ENCODE measurements around the gene ATP2B2. TPM values are rescaled to one million over a fixed set of nuclear protein-coding genes. Genes with fewer than 3 reads are reported as not detected.

The ATP2B2 gene
- total RNA-seq, 1 experiment from 2014 or later, result not detected

GRCh38 chr3:10312861-10313260 is 192.5 kb downstream of the ATP2B2 start:
- H3K4me3 ChIP-seq (replicated peaks in 1 of 2; ENCODE audit: low read depth in 1 of 2, low read length in 2 of 2), result no peak overlapping the region
- ATAC-seq (no peak), DNase-seq (ENCODE audit: low read depth, low spot score) (no peak)
- intact Hi-C loops (cut with micrococcal nuclease), result no loop called here
- no peaks in the 10 kb centered on the region for H3K4me1 ChIP-seq (ENCODE audit: control insufficient read depth in 1 of 2, insufficient read depth in 2 of 2, low read length in 2 of 2)
- H3K9me2 ChIP-seq (ENCODE audit: insufficient read depth), result no peaks in the 10 kb centered on the region
- no peak overlapping the region for H2AFZ ChIP-seq (ENCODE audit: low read depth, low read length, poor library complexity, severe bottlenecking)
- H3K9ac ChIP-seq (ENCODE audit: low read length), result no peak overlapping the region
- no peaks in the 10 kb centered on the region for H3K9me3 ChIP-seq (ENCODE audit: control insufficient read depth in 1 of 2, insufficient read depth in 1 of 2, low read depth in 1 of 2, low read length in 2 of 2)
- RAD21 ChIA-PET (ENCODE audit: low non-redundant PET in 1 of 2, low total read pairs in 2 of 2, uncharacterized antibody in 2 of 2, unreplicated experiment in 2 of 2), result no interaction called here
- H3K36me3 ChIP-seq (ENCODE audit: control insufficient read depth in 1 of 2, insufficient read depth in 2 of 2, low read length in 2 of 2), result peaks cover 60 to 74% of the 10 kb centered on the region in 2 experiments
- no peak overlapping the region for H3K4me2 ChIP-seq (ENCODE audit: low read length)
- POLR2A ChIA-PET, result no interaction called here
- BruUV-seq (replicated peaks), result no TSS peak
- no peaks in the 10 kb centered on the region for H3K27me3 ChIP-seq (ENCODE audit: insufficient read depth, low read length)
- peaks cover 9% of the 10 kb centered on the region for H3K79me2 ChIP-seq (ENCODE audit: insufficient read depth, low read length)
- H4K20me1 ChIP-seq (ENCODE audit: insufficient read depth), result no peaks in the 10 kb centered on the region
- H3K27ac ChIP-seq (ENCODE audit: low read depth, low read length), result no peak overlapping the region
- CTCF ChIA-PET, result no interaction called here
- TF ChIP-seq SIN3A (IDR thresholded peaks at IDR 0.05; ENCODE audit: low read depth) (no peak), CBX3 (IDR thresholded peaks at IDR 0.05; ENCODE audit: low read depth) (no peak), FOSL1 (IDR thresholded peaks at IDR 0.05; ENCODE audit: low read depth) (no peak), REST (IDR thresholded peaks at IDR 0.05; ENCODE audit: low read depth) (no peak), YY1 (IDR thresholded peaks at IDR 0.05; ENCODE audit: extremely low read depth, insufficient replicate concordance, low read depth, low read length) (no peak)

- DNase-seq (ENCODE audit: low read depth, low spot score) (no peak), ATAC-seq (no peak)
- Histone ChIP-seq H3K36me3 (ENCODE audit: control insufficient read depth in 1 of 2, insufficient read depth in 2 of 2, low read length in 2 of 2) (peaks cover 55 to 69% of the 10 kb centered on the region in 2 experiments), H4K20me1 (ENCODE audit: insufficient read depth) (no peaks in the 10 kb centered on the region), H3K27me3 (ENCODE audit: insufficient read depth, low read length) (no peaks in the 10 kb centered on the region), H3K79me2 (ENCODE audit: insufficient read depth, low read length) (peaks cover 5% of the 10 kb centered on the region; the same call in 1 of the 2 replicates), H2AFZ (ENCODE audit: low read depth, low read length, poor library complexity, severe bottlenecking) (no peak overlapping the region), H3K9me2 (ENCODE audit: insufficient read depth) (no peaks in the 10 kb centered on the region), H3K9me3 (ENCODE audit: control insufficient read depth in 1 of 2, insufficient read depth in 1 of 2, low read depth in 1 of 2, low read length in 2 of 2) (no peaks in the 10 kb centered on the region), H3K4me1 (ENCODE audit: control insufficient read depth in 1 of 2, insufficient read depth in 2 of 2, low read length in 2 of 2) (no peaks in the 10 kb centered on the region), H3K9ac (ENCODE audit: low read length) (no peak overlapping the region), H3K27ac (ENCODE audit: low read depth, low read length) (no peak overlapping the region), H3K4me3 (replicated peaks in 1 of 2; ENCODE audit: low read depth in 1 of 2, low read length in 2 of 2) (no peak overlapping the region), H3K4me2 (ENCODE audit: low read length) (no peak overlapping the region)
- POLR2A ChIA-PET, result no interaction called here
- no TSS peak for BruUV-seq (replicated peaks)
- RAD21 ChIA-PET (ENCODE audit: low non-redundant PET in 1 of 2, low total read pairs in 2 of 2, uncharacterized antibody in 2 of 2, unreplicated experiment in 2 of 2), result no interaction called here
- intact Hi-C loops (cut with micrococcal nuclease), result no loop called here
- CTCF ChIA-PET, result no interaction called here
- TF ChIP-seq POLR2A (IDR thresholded peaks at IDR 0.05; ENCODE audit: borderline replicate concordance, extremely low read depth, insufficient read depth, insufficient read length), result no peak
- no peak for TF ChIP-seq EZH2 (IDR thresholded peaks at IDR 0.05)
- TF ChIP-seq CTCF (IDR thresholded peaks at IDR 0.05 in 2 of 3, conservative IDR thresholded peaks at IDR 0.05 in 1 of 3; ENCODE audit: borderline replicate concordance in 1 of 3, insufficient read depth in 1 of 3, low read depth in 2 of 3, low read length in 2 of 3), result no peak
- no peak for TF ChIP-seq FOSL1 (IDR thresholded peaks at IDR 0.05; ENCODE audit: low read depth)
- no peak for TF ChIP-seq SIN3A (IDR thresholded peaks at IDR 0.05; ENCODE audit: low read depth)
- TF ChIP-seq CBX3 (IDR thresholded peaks at IDR 0.05; ENCODE audit: low read depth), result no peak
- TF ChIP-seq SRF (IDR thresholded peaks at IDR 0.05; ENCODE audit: low read depth), result no peak
- no peak for TF ChIP-seq POLR2AphosphoS5 (IDR thresholded peaks at IDR 0.05; ENCODE audit: low read depth, low read length)
- no peak for TF ChIP-seq TCF7L2 (IDR thresholded peaks at IDR 0.05; ENCODE audit: borderline replicate concordance, extremely low read depth, insufficient read depth, insufficient read length)
- no peak for TF ChIP-seq ELF1 (IDR thresholded peaks at IDR 0.05; ENCODE audit: borderline replicate concordance, low read depth)
- TF ChIP-seq YY1 (IDR thresholded peaks at IDR 0.05; ENCODE audit: extremely low read depth, insufficient replicate concordance, low read depth, low read length), result no peak
- TF ChIP-seq EGR1 (IDR thresholded peaks at IDR 0.05; ENCODE audit: low read depth), result no peak
These were observed 193.0 kb downstream of the ATP2B2 start for GRCh38 chr3:10312391-10312790.

Data from HCT116 (cell line).